Activated CD4-positive, CD25-positive, alpha-beta regulatory T cell treated with anti-CD3 and anti-CD28 coated beads, Interleukin-2, amount 50 U/mL, for 24 hours (primary cell): Measurements from ENCODE around the gene TARBP1.
A peak's percentile ranks its signal among the peaks of the same experiment; 100 is the strongest.
"Not testable (repeated sequence)": the region's sequence is repeated elsewhere in the genome, so short reads cannot be mapped to it uniquely, and the experiment has no call there.

Source experiments
- ATAC-seq, 2 donors: fragments of 150-1000 bp; cut with Tn5 transposase; one replicate each; pipeline ENCODE4 v1.10.0; 2021; ENCODE audit warnings: mild to moderate bottlenecking in 1 of 2, moderate library complexity in 1 of 2

Gene TARBP1

GRCh38 chr1:234379591-234380109 is 99.3 kb downstream of the TARBP1 start:
- not testable (repeated sequence) for ATAC-seq

DNA sequence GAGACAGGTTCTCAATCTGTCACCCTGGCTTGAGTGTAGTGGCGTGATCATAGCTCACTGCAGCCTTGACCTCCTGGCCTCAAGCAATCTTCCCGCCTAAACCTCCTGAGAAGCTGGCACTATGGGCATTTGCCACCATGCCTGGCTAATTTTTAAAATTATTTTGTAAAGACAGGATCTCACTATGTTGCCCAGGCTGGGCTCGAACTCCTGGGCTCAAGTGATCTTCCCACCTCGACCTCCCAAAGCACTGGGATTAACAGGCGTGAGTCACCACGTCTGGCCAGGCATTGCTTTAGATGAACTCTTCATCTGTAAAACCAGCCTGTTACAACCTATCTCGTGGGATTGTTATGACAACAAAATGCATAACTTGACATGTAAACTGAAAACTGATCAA is 103.3 kb downstream of the TARBP1 start:
- ATAC-seq = no peak

DNA sequence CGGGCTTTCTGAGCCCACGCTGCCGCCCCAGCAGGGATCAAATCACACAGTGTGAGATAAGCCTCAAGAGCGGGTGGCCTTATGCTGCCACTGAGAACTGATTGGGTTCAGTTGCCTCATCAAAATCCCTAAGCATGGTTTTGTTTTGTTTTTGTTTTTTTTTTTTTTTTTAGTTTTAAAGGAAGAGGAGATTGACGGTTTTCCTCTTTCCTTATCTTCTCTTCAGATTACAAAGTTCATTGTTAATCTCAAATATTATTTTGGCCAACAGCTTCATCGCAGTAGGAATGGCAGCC is 105.1 kb downstream of the TARBP1 start:
- peak; percentile 23 to 24 for ATAC-seq

- peak; percentile 82 to 91 for ATAC-seq
These were observed 105.7 kb downstream of the TARBP1 start, which contains the start of gene COA6 for GRCh38 chr1:234373064-234373958. COA6 (plus strand) TSS chr1:234373456; CDS start chr1:234373467, 11 bp downstream.

DNA sequence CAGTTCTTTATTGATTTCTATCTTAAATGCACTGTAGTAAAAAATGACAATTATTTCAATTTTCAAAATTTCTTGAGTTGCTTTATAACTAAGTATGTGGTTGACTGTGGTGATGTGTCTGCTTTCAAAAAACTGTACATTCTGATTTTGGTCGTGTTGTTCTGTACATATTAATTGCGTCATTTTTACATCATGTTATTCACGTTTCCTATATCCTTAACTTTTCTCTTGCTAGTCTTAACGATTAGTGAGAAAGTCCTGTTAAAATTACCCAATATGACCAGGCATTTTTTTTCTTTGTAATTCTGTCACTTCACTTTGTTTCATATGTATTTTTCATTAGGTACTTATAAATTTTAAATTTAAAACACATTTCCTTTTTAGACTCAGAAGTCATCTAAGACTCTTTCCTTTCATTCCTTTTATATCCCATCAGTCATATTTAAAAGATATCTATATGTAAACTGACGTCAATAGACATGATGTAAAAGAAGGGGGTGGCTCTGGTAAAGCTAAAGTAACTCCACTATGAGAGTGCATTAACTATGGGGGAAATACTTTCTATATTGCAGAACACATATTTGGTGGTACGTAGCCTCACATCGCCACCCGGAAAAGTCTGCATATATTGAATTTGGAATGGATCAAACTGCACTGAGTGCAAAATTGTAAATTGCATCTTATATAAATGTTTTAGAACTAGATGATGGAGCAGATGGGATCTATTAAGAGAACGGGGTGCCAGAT is 106.8 kb downstream of the TARBP1 start:
- no peak for ATAC-seq

DNA sequence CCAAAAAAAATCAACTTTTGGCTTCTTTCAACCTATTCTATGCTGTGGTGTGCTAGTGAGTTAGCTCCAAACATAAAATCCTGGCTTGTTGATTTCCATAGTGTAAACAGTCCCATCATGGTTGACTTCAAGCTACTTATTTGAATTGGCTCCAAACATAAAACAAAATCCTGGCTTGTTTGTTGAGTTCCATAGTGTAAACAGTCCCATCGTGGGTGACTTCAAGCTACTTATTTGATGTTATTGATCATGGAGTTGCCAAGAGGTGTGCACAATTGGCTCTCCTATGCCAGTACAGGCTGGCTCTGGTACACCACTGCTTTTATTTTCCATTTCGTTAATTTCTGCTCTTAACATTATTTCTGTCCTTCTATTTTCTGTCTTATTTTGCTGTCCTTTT is 107.6 kb downstream of the TARBP1 start:
- ATAC-seq = no peak

- peak in 1 of 2 donors; percentile 10 for ATAC-seq
These were observed 109.2 kb downstream of the TARBP1 start for GRCh38 chr1:234369784-234370183.

GRCh38 chr1:234369033-234369430 is 109.9 kb downstream of the TARBP1 start:
- ATAC-seq = no peak

GRCh38 chr1:234368320-234369032 is 110.5 kb downstream of the TARBP1 start:
- peak; percentile 22 to 30 for ATAC-seq

DNA sequence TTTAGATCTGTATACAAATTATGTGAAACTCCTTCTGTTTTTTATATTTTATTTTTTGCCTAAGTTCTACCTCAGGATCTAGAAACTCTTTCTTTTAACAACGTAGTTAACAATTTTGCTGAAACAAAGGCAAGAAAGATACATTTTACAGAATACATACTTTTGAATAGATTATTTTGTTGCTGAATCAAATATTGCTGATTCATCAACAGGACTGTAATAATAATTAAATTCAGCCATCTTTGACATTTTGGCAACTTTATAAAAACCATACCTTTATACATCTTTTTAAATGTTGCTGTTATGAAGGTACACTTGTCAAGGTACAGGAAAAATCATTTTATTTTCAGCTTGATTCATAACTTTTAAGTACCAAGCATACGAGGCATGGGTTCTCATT is 116.4 kb downstream of the TARBP1 start:
- ATAC-seq = no peak

DNA sequence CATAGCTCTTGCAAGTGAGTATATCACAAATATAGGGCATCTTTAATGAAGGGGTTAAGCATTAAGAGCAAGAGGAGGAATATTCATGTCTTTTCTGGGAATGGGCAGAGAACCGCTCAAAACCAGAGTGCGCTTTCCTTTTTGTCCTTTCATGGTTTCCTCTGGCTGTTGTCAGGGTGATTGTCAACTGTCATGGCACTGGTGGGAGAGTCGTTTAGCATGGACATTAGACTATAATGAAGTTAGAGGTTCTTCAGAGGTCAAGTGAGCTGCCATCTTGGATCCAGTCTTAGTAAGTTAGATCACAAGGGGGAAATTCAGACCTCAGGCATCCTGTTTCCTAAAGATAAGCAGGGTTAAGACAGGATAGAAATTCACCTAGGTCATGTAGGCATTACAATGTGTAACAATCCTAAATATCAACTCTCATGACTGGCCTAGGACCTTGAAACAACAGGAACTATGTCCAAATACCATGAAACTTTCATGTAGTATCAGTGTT is 117.8 kb downstream of the TARBP1 start:
- ATAC-seq = no peak

- ATAC-seq = no peak
These were observed 121.1 kb downstream of the TARBP1 start for GRCh38 chr1:234357831-234358230.

- peak; percentile 59 to 64 for ATAC-seq
These were observed 122.2 kb downstream of the TARBP1 start for GRCh38 chr1:234356615-234357269.

GRCh38 chr1:234355782-234356510 is 123.0 kb downstream of the TARBP1 start:
- peak; percentile 71 to 78 for ATAC-seq

- ATAC-seq = no peak
These were observed 130.0 kb downstream of the TARBP1 start for GRCh38 chr1:234348964-234349363.

GRCh38 chr1:234345237-234345636 is 133.7 kb downstream of the TARBP1 start:
- ATAC-seq = no peak

GRCh38 chr1:234342774-234343173 is 136.2 kb downstream of the TARBP1 start:
- no peak for ATAC-seq
